PFSK-1 (cell line): ENCODE data around the gene ATRNL1.

Experiments
- FOXP2 ChIP-seq: optimal IDR thresholded peaks from 2 replicates; pipeline ENCODE3; 2011; ENCODE audit warnings: borderline replicate concordance, control low read depth, inconsistent platforms; ENCODE audit not compliant: insufficient read depth; ENCODE audit errors: extremely low read length, extremely low read depth
- POLR2AphosphoS5 ChIP-seq: IDR thresholded peaks from 2 replicates; pipeline ENCODE4 v1.6.1; 2012; ENCODE audit warnings: low read depth, mild to moderate bottlenecking, control low read depth, low read length, moderate library complexity
- REST ChIP-seq, 2 experiments: IDR thresholded peaks; 2 replicates each; pipeline versions ENCODE4 v1.6.1 to v1.8.0; 2011 to 2012; ENCODE audit warnings: low read depth in 2 of 2, low read length in 2 of 2, control low read depth in 1 of 2, inconsistent platforms in 1 of 2, mild to moderate bottlenecking in 1 of 2, moderate library complexity in 1 of 2; ENCODE audit not compliant: insufficient read depth in 1 of 2
- SIN3A ChIP-seq: IDR thresholded peaks from 2 replicates; pipeline ENCODE4 v1.6.1; 2012; ENCODE audit warnings: mild to moderate bottlenecking, low read length, moderate library complexity, borderline replicate concordance; ENCODE audit not compliant: insufficient read depth
- TAF1 ChIP-seq: IDR thresholded peaks from 2 replicates; pipeline ENCODE4 v1.6.1; 2012; ENCODE audit warnings: low read length, control low read depth, borderline replicate concordance; ENCODE audit not compliant: insufficient read depth

Gene ATRNL1

DNA sequence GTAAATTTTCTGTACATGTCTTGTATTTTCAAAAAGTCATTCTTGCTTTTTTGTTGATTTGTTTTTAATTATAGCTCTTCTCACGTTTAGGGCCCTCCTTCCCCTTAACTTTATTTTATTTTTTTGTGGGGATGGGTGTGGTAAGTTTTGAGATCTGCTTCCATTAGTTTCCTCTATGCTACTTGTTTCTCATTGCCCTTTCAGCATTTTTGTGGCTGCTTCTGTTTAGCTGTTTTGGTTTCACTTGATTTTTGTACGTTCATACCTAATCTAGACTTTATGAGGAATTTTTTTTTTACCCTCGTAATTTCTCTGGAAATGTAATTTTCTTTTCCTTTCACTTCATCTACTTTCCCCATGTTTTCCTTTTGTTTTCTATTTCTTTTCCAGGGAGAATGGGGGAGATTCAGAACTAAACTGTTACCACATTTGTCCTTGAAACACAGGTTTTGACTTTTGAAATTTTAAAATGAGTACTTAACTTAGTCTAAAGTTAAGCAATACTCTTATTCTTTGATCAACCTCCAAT is 80.8 kb downstream of the ATRNL1 start:
- TF ChIP-seq FOXP2, result no peak
- TF ChIP-seq POLR2AphosphoS5, result no peak

- TF ChIP-seq POLR2AphosphoS5 (no peak), TAF1 (no peak), FOXP2 (no peak), REST (IDR thresholded peaks at IDR 0.05; ENCODE audit: insufficient read depth in 1 of 2, low read depth in 2 of 2, low read length in 2 of 2) (no peak), SIN3A (no peak)
These were observed 116.0 kb downstream of the ATRNL1 start for GRCh38 chr10:115209133-115209532.

- no peak for TF ChIP-seq REST (IDR thresholded peaks at IDR 0.05; ENCODE audit: insufficient read depth in 1 of 2, low read depth in 2 of 2, low read length in 2 of 2)
- TF ChIP-seq TAF1, result no peak
- TF ChIP-seq FOXP2, result no peak
- no peak for TF ChIP-seq SIN3A
- no peak for TF ChIP-seq POLR2AphosphoS5
These were observed 121.7 kb downstream of the ATRNL1 start for GRCh38 chr10:115214829-115215228.

DNA sequence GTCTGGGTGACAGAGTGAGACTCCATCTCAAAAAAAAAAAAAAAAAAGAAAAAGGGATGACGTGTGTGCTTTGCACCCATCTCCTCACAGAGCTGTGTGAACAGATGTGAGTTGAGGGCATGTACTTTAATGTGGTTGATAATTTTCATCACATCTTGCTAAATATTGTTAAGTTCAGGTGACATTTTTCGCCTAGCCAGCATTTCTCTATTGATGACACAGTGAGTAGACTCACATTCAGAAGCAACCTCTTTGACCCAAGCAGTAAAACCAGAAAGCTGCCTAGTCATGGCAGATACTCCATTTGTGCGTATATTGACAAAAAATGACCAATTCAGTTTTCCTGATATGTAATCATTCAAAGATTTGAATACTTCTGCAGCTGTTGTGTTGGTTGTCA is 126.0 kb downstream of the ATRNL1 start:
- TF ChIP-seq SIN3A, result no peak
- no peak for TF ChIP-seq FOXP2
- TF ChIP-seq POLR2AphosphoS5, result no peak
- TF ChIP-seq TAF1, result no peak
- TF ChIP-seq REST (IDR thresholded peaks at IDR 0.05; ENCODE audit: insufficient read depth in 1 of 2, low read depth in 2 of 2, low read length in 2 of 2), result no peak

GRCh38 chr10:115222039-115222438 is 128.9 kb downstream of the ATRNL1 start:
- no peak for TF ChIP-seq TAF1
- no peak for TF ChIP-seq REST (IDR thresholded peaks at IDR 0.05; ENCODE audit: insufficient read depth in 1 of 2, low read depth in 2 of 2, low read length in 2 of 2)
- TF ChIP-seq SIN3A, result no peak
- no peak for TF ChIP-seq FOXP2
- no peak for TF ChIP-seq POLR2AphosphoS5
